IPS DF 4.7 (cell line): ENCODE results near the gene BBOX1.
"Not testable (repeated sequence)": the region's sequence is repeated elsewhere in the genome, so short reads cannot be mapped to it uniquely, and the experiment has no call there.

ENCODE experiments used
- DNase-seq: peaks from one replicate; pipeline ENCODE4 v3.0.0-alpha.2; 2013; ENCODE audit warnings: low spot score; ENCODE audit errors: extremely low read depth

The BBOX1 gene

GRCh38 chr11:27083782-27084181 lies 43.2 kb downstream of the BBOX1 start:
- DNase-seq = no peak

- DNase-seq = no peak
Measured at GRCh38 chr11:27084518-27084917, 43.9 kb downstream of the BBOX1 start.

- no peak for DNase-seq
Measured at GRCh38 chr11:27085111-27085510, 44.5 kb downstream of the BBOX1 start.

- DNase-seq = no peak
Measured at GRCh38 chr11:27085605-27086004, 45.0 kb downstream of the BBOX1 start.

- no peak for DNase-seq
Measured at GRCh38 chr11:27087432-27087831, 46.8 kb downstream of the BBOX1 start.

- no peak for DNase-seq
Measured at GRCh38 chr11:27088353-27088752, 47.7 kb downstream of the BBOX1 start.

GRCh38 chr11:27089746-27090145 lies 49.1 kb downstream of the BBOX1 start:
- no peak for DNase-seq

- DNase-seq = not testable (repeated sequence)
Measured at GRCh38 chr11:27090357-27090948, 49.8 kb downstream of the BBOX1 start.

GRCh38 chr11:27094120-27094519 lies 53.5 kb downstream of the BBOX1 start:
- no peak for DNase-seq

- no peak for DNase-seq
Measured at GRCh38 chr11:27095059-27095458, 54.4 kb downstream of the BBOX1 start.

GRCh38 chr11:27095887-27096286 lies 55.3 kb downstream of the BBOX1 start:
- no peak for DNase-seq

- DNase-seq = no peak
Measured at GRCh38 chr11:27097551-27097950, 56.9 kb downstream of the BBOX1 start.

- no peak for DNase-seq
Measured at GRCh38 chr11:27100534-27100933, 59.9 kb downstream of the BBOX1 start.

GRCh38 chr11:27107548-27107947 lies 66.9 kb downstream of the BBOX1 start:
- no peak for DNase-seq

- DNase-seq = no peak
Measured at GRCh38 chr11:27108809-27109208, 68.2 kb downstream of the BBOX1 start.

GRCh38 chr11:27111896-27112295 lies 71.3 kb downstream of the BBOX1 start:
- no peak for DNase-seq

GRCh38 chr11:27112946-27113345 lies 72.3 kb downstream of the BBOX1 start:
- DNase-seq = no peak

GRCh38 chr11:27115051-27115650 lies 74.5 kb downstream of the BBOX1 start:
- no peak for DNase-seq

- DNase-seq = no peak
Measured at GRCh38 chr11:27116684-27117083, 76.1 kb downstream of the BBOX1 start.

GRCh38 chr11:27118371-27118770 lies 77.8 kb downstream of the BBOX1 start:
- no peak for DNase-seq

- no peak for DNase-seq
Measured at GRCh38 chr11:27118949-27119348, 78.3 kb downstream of the BBOX1 start.

- DNase-seq = no peak
Measured at GRCh38 chr11:27119396-27119795, 78.8 kb downstream of the BBOX1 start.

GRCh38 chr11:27120211-27120610 lies 79.6 kb downstream of the BBOX1 start:
- DNase-seq = no peak
